CD14-positive monocyte (primary cell): ENCODE data around the gene AVL9. TPM values are rescaled to one million over a fixed set of nuclear protein-coding genes. Genes with fewer than 3 reads are reported as not detected.

Source experiments
- DNase-seq, 3 donors: peaks; one replicate each; pipeline ENCODE4 v3.0.0-alpha.2; 2011 to 2022
- H2AFZ ChIP-seq: 2 replicates; pipeline ENCODE4 v1.6.0; 2012; ENCODE audit warnings: mild to moderate bottlenecking, low read depth, low read length, inconsistent platforms; ENCODE audit not compliant: insufficient read depth, poor library complexity, severe bottlenecking
- H3K27ac ChIP-seq, 2 donors: 1 replicate in 1 of 2; 2 replicates in 1 of 2; pipeline ENCODE4 v1.5.1; 2012 to 2013; ENCODE audit warnings: low read length in 2 of 2, control low read depth in 1 of 2, inconsistent platforms in 1 of 2, low read depth in 1 of 2, mild to moderate bottlenecking in 1 of 2
- H3K27me3 ChIP-seq, 2 donors: one replicate each; pipeline versions ENCODE4 v1.6.0 to v1.6.1; 2011 to 2013; ENCODE audit warnings: low read length in 2 of 2; ENCODE audit not compliant: control insufficient read depth in 2 of 2, insufficient read depth in 2 of 2
- H3K36me3 ChIP-seq, 2 donors: replicated peaks in 1 of 2; 1 replicate in 1 of 2; 2 replicates in 1 of 2; pipeline versions ENCODE4 v1.5.1 to v1.6.1; 2012 to 2013; ENCODE audit warnings: low read length in 2 of 2, control low read depth in 1 of 2, inconsistent platforms in 1 of 2, mild to moderate bottlenecking in 1 of 2; ENCODE audit not compliant: insufficient read depth in 2 of 2, control insufficient read depth in 1 of 2
- H3K4me1 ChIP-seq, 2 donors: 1 replicate in 1 of 2; 2 replicates in 1 of 2; pipeline versions ENCODE4 v1.5.1 to v1.6.1; 2012 to 2013; ENCODE audit warnings: low read length in 2 of 2, control low read depth in 1 of 2, inconsistent platforms in 1 of 2, mild to moderate bottlenecking in 1 of 2, moderate library complexity in 1 of 2; ENCODE audit not compliant: insufficient read depth in 2 of 2, control insufficient read depth in 1 of 2
- H3K4me2 ChIP-seq: replicated peaks from 2 replicates; pipeline ENCODE3; 2012; ENCODE audit warnings: low read length, moderate library complexity, mild to moderate bottlenecking; ENCODE audit not compliant: poor library complexity, severe bottlenecking; ENCODE audit errors: extremely low read depth
- H3K4me3 ChIP-seq, 3 experiments: fragments of 200-600 bp in 1 of 3; sonication (generic) in 1 of 3; replicated peaks in 1 of 3; 1 replicate in 2 of 3; 2 replicates in 1 of 3; pipeline ENCODE4 v1.5.1; 2011 to 2013; ENCODE audit warnings: low read length in 3 of 3, mild to moderate bottlenecking in 3 of 3, control low read depth in 2 of 3, low read depth in 2 of 3, inconsistent platforms in 1 of 3, moderate library complexity in 1 of 3
- H3K79me2 ChIP-seq: 2 replicates; pipeline ENCODE4 v1.6.0; 2012; ENCODE audit warnings: mild to moderate bottlenecking, control low read depth, inconsistent platforms, low read length, moderate library complexity; ENCODE audit not compliant: insufficient read depth
- H3K9ac ChIP-seq: 2 replicates; pipeline ENCODE4 v1.6.0; 2017; ENCODE audit warnings: low read length, mild to moderate bottlenecking; ENCODE audit not compliant: insufficient read depth, poor library complexity, severe bottlenecking
- H3K9me3 ChIP-seq, 2 donors: replicated peaks in 1 of 2; 1 replicate in 1 of 2; 2 replicates in 1 of 2; pipeline versions ENCODE4 v1.5.1 to v1.6.1; 2012 to 2013; ENCODE audit warnings: low read length in 2 of 2, control low read depth in 1 of 2; ENCODE audit not compliant: control insufficient read depth in 1 of 2, insufficient read depth in 1 of 2
- H4K20me1 ChIP-seq: 2 replicates; pipeline ENCODE4 v1.6.0; 2012; ENCODE audit warnings: mild to moderate bottlenecking, low read length, control low read depth, moderate library complexity; ENCODE audit not compliant: insufficient read depth
- H3K27ac Mint-ChIP-seq, 7 donors: one replicate each; pipeline ENCODE4 v1.8.0; 2020; ENCODE audit warnings: mild to moderate bottlenecking in 7 of 7, mixed read lengths in 7 of 7, moderate library complexity in 6 of 7, inconsistent platforms in 2 of 7
- H3K27me3 Mint-ChIP-seq, 3 donors: one replicate each; pipeline ENCODE4 v1.8.0; 2021 to 2022; ENCODE audit warnings: low read depth in 3 of 3, mild to moderate bottlenecking in 3 of 3, mixed read lengths in 3 of 3, moderate library complexity in 3 of 3, inconsistent platforms in 1 of 3
- H3K36me3 Mint-ChIP-seq, 2 donors: one replicate each; pipeline ENCODE4 v1.8.0; 2020; ENCODE audit warnings: mixed read lengths in 2 of 2, inconsistent platforms in 1 of 2, mild to moderate bottlenecking in 1 of 2
- H3K4me1 Mint-ChIP-seq: one replicate; pipeline ENCODE4 v1.8.0; 2020; ENCODE audit warnings: mild to moderate bottlenecking, mixed read lengths
- H3K4me3 Mint-ChIP-seq, 2 donors: one replicate each; pipeline ENCODE4 v1.8.0; 2020; ENCODE audit warnings: mild to moderate bottlenecking in 2 of 2, mixed read lengths in 2 of 2, moderate library complexity in 1 of 2
- H3K9me3 Mint-ChIP-seq, 7 donors: one replicate each; pipeline ENCODE4 v1.8.0; 2020 to 2022; ENCODE audit warnings: mixed read lengths in 7 of 7, mild to moderate bottlenecking in 6 of 7, moderate library complexity in 6 of 7, inconsistent platforms in 2 of 7
- CTCF ChIP-seq: fragments of 200-600 bp; IDR thresholded peaks from one replicate; pipeline ENCODE4 v1.8.0; 2022; ENCODE audit warnings: antibody characterized with exemption, mild to moderate bottlenecking
- WGBS: methylation state at CpG from one replicate; pipeline ENCODE4 v1.1.5; 2013; ENCODE audit warnings: missing lambda C conversion rate; ENCODE audit not compliant: insufficient coverage; 5-methylcytosine and 5-hydroxymethylcytosine counted together
- intact Hi-C, 2 donors: fragments of 100-400 bp; cut with micrococcal nuclease; formaldehyde crosslinking; loops; one replicate each; pipeline versions ENCODE4 v1.15.0 to v1.15.1; 2023
- polyA plus RNA-seq, 3 donors: library from polyadenylated mRNA; depleted of rRNA in 1 of 3; unstranded in 2 of 3; stranded (reverse) in 1 of 3; fragments of 300-500 nt in 2 of 3; fragments of >200 nt in 1 of 3; fragmentation: Illumina TruSeq in 2 of 3; gene quantifications; 1 replicate in 2 of 3; 2 replicates in 1 of 3; pipeline ENCODE4 v1.2.3, GENCODE V29; 2012 to 2021

Gene AVL9
- polyA plus RNA-seq, 3 donors = 16.3 to 17.1 (median 16.8) TPM

DNA sequence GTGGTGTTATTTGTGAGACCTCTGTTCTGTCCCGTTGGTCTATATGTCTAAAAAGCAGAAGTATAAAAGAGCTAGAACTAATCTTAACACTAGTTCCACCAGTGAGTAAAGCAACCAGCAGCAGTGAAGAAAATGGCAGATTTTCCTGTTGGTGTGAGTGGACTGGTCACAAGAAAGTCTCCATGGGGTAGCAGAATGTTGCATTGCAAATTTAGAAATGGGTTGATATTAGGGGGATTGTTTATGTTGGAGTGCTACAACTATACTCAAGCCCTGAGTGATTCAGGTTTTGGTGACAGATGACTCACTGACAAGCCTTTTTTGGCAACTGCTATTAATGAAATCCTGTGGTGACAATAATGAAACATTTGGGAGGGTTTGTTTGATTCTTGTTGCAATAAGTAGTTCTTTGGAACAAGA is 5.6 kb downstream of the AVL9 start:
- Histone ChIP-seq H2AFZ (no peak overlapping the region), H3K27ac (peak overlapping the region in 1 of 2 donors; percentile 72), H3K9me3 (no peaks in the 10 kb centered on the region), H4K20me1 (peaks cover 84% of the 10 kb centered on the region), H3K4me3 (peak overlapping the region in 1 of 3 experiments; percentile 51), H3K9ac (no peak overlapping the region), H3K27me3 (no peaks in the 10 kb centered on the region), H3K79me2 (peaks cover 100% of the 10 kb centered on the region), H3K4me2 (peak overlapping the region; percentile 61), H3K36me3 (no peaks in the 10 kb centered on the region), H3K4me1 (peaks cover 29 to 41% of the 10 kb centered on the region in 2 donors)
- WGBS = no CpG with 5 or more reads among the region's 1 CpG
- Mint-ChIP-seq H3K4me3 (peak overlapping the region in 1 of 2 donors; percentile 52), H3K27ac (peak overlapping the region; percentile 67 to 94 (median 83)), H3K9me3 (peaks cover 0 to 8% (median 0%) of the 10 kb centered on the region in 7 donors), H3K4me1 (peaks cover 48% of the 10 kb centered on the region), H3K36me3 (peaks cover 3 to 13% of the 10 kb centered on the region in 2 donors), H3K27me3 (peaks cover 0 to 1% (median 0%) of the 10 kb centered on the region in 3 donors)
- intact Hi-C loops = no loop called here
- TF ChIP-seq CTCF = no peak
- DNase-seq = peak; percentile 65 to 82 (median 73)

GRCh38 chr7:32501522-32501921 is 6.2 kb downstream of the AVL9 start:
- Histone ChIP-seq H2AFZ (no peak overlapping the region), H4K20me1 (peaks cover 89% of the 10 kb centered on the region), H3K36me3 (peaks cover under 1 to 3% of the 10 kb centered on the region in 2 donors), H3K27ac (peak overlapping the region in 1 of 2 donors; percentile 72), H3K4me3 (peak overlapping the region in 1 of 3 experiments; percentile 51), H3K79me2 (peaks cover 100% of the 10 kb centered on the region), H3K4me2 (peak overlapping the region; percentile 61), H3K9ac (no peak overlapping the region), H3K9me3 (no peaks in the 10 kb centered on the region), H3K27me3 (no peaks in the 10 kb centered on the region), H3K4me1 (peaks cover 24 to 36% of the 10 kb centered on the region in 2 donors)
- Mint-ChIP-seq H3K9me3 (peaks cover 0 to 8% (median 0%) of the 10 kb centered on the region in 7 donors), H3K27ac (peak overlapping the region; percentile 67 to 94 (median 83)), H3K36me3 (peaks cover 4 to 17% of the 10 kb centered on the region in 2 donors), H3K4me1 (peaks cover 46% of the 10 kb centered on the region), H3K27me3 (no peaks in the 10 kb centered on the region), H3K4me3 (peak overlapping the region in 1 of 2 donors; percentile 52)
- DNase-seq = no peak
- no CpG with 5 or more reads among the region's 1 CpG for WGBS
- intact Hi-C loops = no loop called here
- no peak for TF ChIP-seq CTCF
